Neural crest cell (in vitro differentiated cells): ENCODE data around the gene COLEC11. TPM values are rescaled to one million over a fixed set of nuclear protein-coding genes. Genes with fewer than 3 reads are reported as not detected.

ENCODE experiments used
- DNase-seq: peaks from one replicate; pipeline ENCODE4 v3.0.0; 2021; ENCODE audit warnings: low read depth, mixed read lengths, low spot score
- H3K27ac Mint-ChIP-seq: one replicate; pipeline ENCODE4 v1.8.0; 2021; ENCODE audit warnings: mild to moderate bottlenecking, mixed read lengths; ENCODE audit not compliant: unreplicated experiment
- H3K27me3 Mint-ChIP-seq: 2 replicates; pipeline ENCODE4 v1.8.0; 2021; ENCODE audit warnings: low read depth, mild to moderate bottlenecking, mixed read lengths
- H3K36me3 Mint-ChIP-seq: 2 replicates; pipeline ENCODE4 v1.8.0; 2021; ENCODE audit warnings: low read depth, mild to moderate bottlenecking, mixed read lengths
- H3K4me1 Mint-ChIP-seq: 2 replicates; pipeline ENCODE4 v1.8.0; 2021; ENCODE audit warnings: mixed read lengths
- H3K4me3 Mint-ChIP-seq: one replicate; pipeline ENCODE4 v1.8.0; 2021; ENCODE audit warnings: mild to moderate bottlenecking, mixed read lengths
- H3K9me3 Mint-ChIP-seq: 2 replicates; pipeline ENCODE4 v1.8.0; 2021; ENCODE audit warnings: mixed read lengths
- CTCF ChIP-seq: fragments of 200-600 bp; sonication (generic); conservative IDR thresholded peaks from 2 replicates; pipeline ENCODE4 v1.5.0; 2021; ENCODE audit warnings: antibody characterized with exemption, mild to moderate bottlenecking
- total RNA-seq: library from RNA; stranded (reverse); gene quantifications from 2 replicates; pipeline ENCODE4 v1.2.1, GENCODE V29; 2021

COLEC11 gene
- total RNA-seq, 1 donor from 2014 or later, result not detected

GRCh38 chr2:3646446-3646845, 51.5 kb downstream of the COLEC11 start:
- no peak overlapping the region for H3K27ac Mint-ChIP-seq

GRCh38 chr2:3647246-3647645, 52.3 kb downstream of the COLEC11 start:
- peaks cover 16% of the 10 kb centered on the region for H3K4me1 Mint-ChIP-seq
- no peak overlapping the region for H3K27ac Mint-ChIP-seq
- TF ChIP-seq CTCF, result no peak
- H3K4me3 Mint-ChIP-seq, result no peak overlapping the region
- DNase-seq, result no peak
- H3K36me3 Mint-ChIP-seq, result no peaks in the 10 kb centered on the region
- H3K9me3 Mint-ChIP-seq, result no peaks in the 10 kb centered on the region
- H3K27me3 Mint-ChIP-seq, result peaks cover 3% of the 10 kb centered on the region

More at GRCh38 chr2:3646446-3646845, 51.5 kb downstream of the COLEC11 start:
- Mint-ChIP-seq H3K9me3 (no peaks in the 10 kb centered on the region), H3K4me1 (peaks cover 8% of the 10 kb centered on the region), H3K36me3 (no peaks in the 10 kb centered on the region), H3K4me3 (no peak overlapping the region), H3K27me3 (peaks cover 3% of the 10 kb centered on the region)
- no peak for TF ChIP-seq CTCF
- no peak for DNase-seq

- no peak for DNase-seq
- H3K27me3 Mint-ChIP-seq, result peaks cover 3% of the 10 kb centered on the region
- no peaks in the 10 kb centered on the region for H3K9me3 Mint-ChIP-seq
- no peaks in the 10 kb centered on the region for H3K36me3 Mint-ChIP-seq
- H3K4me1 Mint-ChIP-seq, result peaks cover 18% of the 10 kb centered on the region
- no peak for TF ChIP-seq CTCF
- H3K27ac Mint-ChIP-seq, result no peak overlapping the region
- no peak overlapping the region for H3K4me3 Mint-ChIP-seq
Measured at GRCh38 chr2:3647831-3648651, 53.1 kb downstream of the COLEC11 start.

- no peaks in the 10 kb centered on the region for H3K9me3 Mint-ChIP-seq
Measured at GRCh38 chr2:3648652-3649177, 53.8 kb downstream of the COLEC11 start.

GRCh38 chr2:3649581-3649980, 54.7 kb downstream of the COLEC11 start:
- H3K27ac Mint-ChIP-seq, result no peak overlapping the region
- peaks cover 25% of the 10 kb centered on the region for H3K4me1 Mint-ChIP-seq
- DNase-seq, result no peak
- H3K36me3 Mint-ChIP-seq, result no peaks in the 10 kb centered on the region
- H3K27me3 Mint-ChIP-seq, result peaks cover 3% of the 10 kb centered on the region
- no peak overlapping the region for H3K4me3 Mint-ChIP-seq
- no peaks in the 10 kb centered on the region for H3K9me3 Mint-ChIP-seq
- no peak for TF ChIP-seq CTCF

More at GRCh38 chr2:3648652-3649177, 53.8 kb downstream of the COLEC11 start:
- Mint-ChIP-seq H3K4me3 (no peak overlapping the region), H3K27me3 (peaks cover 3% of the 10 kb centered on the region), H3K36me3 (no peaks in the 10 kb centered on the region), H3K27ac (no peak overlapping the region), H3K4me1 (peaks cover 19% of the 10 kb centered on the region)
- no peak for TF ChIP-seq CTCF
- DNase-seq, result no peak
